Right atrium auricular region (tissue), 2 donors: ENCODE data around the gene DLG2. TPM values are rescaled to one million over a fixed set of nuclear protein-coding genes. Genes with fewer than 3 reads are reported as not detected.

Source experiments
- DNase-seq: peaks from one replicate; pipeline ENCODE4 v3.0.0-alpha.2; 2019; ENCODE audit warnings: low spot score
- H3K27ac ChIP-seq, 2 donors: fragments of 200-600 bp; sonication (generic); 1 replicate in 1 of 2; 2 replicates in 1 of 2; pipeline ENCODE4 v1.5.1; 2016 to 2019
- H3K27me3 ChIP-seq, 2 donors: fragments of 200-600 bp; sonication (generic); one replicate each; pipeline versions ENCODE4 v1.5.1 to v1.6.0; 2017 to 2019
- H3K36me3 ChIP-seq: fragments of 200-600 bp; sonication (generic); one replicate; pipeline ENCODE4 v1.5.1; 2016
- H3K4me1 ChIP-seq, 2 donors: fragments of 200-600 bp; sonication (generic); one replicate each; pipeline versions ENCODE4 v1.5.1 to v1.6.0; 2017 to 2019
- H3K4me3 ChIP-seq, 2 donors: fragments of 200-600 bp; sonication (generic); 1 replicate in 1 of 2; 2 replicates in 1 of 2; pipeline ENCODE4 v1.5.1; 2017 to 2019; ENCODE audit warnings: mild to moderate bottlenecking in 1 of 2, moderate library complexity in 1 of 2
- H3K9me3 ChIP-seq, 2 donors: fragments of 200-600 bp; sonication (generic); one replicate each; pipeline ENCODE4 v1.5.1; 2019
- CTCF ChIP-seq, 2 donors: fragments of 200-600 bp; sonication (generic); IDR thresholded peaks; one replicate each; pipeline ENCODE4 v1.5.1; 2019; ENCODE audit warnings: antibody characterized with exemption in 2 of 2
- total RNA-seq, 2 donors: library from RNA; depleted of rRNA; stranded (reverse); fragments of >200 nt; gene quantifications; one replicate each; pipeline ENCODE4 v1.1.0, GENCODE V29; 2016

DLG2 gene
- total RNA-seq, 2 donors from 2014 or later: 6.6 to 6.7 TPM

DNA sequence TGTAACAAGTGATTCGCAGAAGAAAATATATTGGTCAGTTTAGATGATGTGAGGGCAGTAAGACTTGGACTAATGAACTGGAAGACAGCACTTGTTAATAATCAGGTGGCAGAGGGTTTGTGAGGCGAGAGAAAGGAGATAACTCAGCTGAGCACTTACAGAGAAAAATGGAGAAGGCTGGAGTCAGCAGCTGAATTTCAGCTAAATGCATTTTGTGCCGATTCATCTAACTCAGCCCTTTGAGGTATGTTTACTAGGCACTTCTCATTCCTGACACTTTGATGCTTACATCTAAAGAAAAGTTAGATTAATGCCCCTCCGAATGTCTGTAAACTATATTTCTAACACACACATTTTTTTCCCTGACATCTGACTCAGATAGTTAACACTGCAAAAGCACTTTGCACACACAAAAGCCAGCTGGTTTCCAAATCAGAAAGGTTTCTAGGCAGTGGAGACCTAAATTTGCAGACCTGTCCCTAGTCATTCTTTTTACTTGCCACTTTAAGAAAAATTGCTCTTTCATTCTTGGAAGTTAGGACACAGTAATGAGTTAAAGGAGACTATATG, 1481.4 kb downstream of the DLG2 start:
- H3K4me3 ChIP-seq: no peak overlapping the region
- no peak overlapping the region for H3K27ac ChIP-seq
- H3K27me3 ChIP-seq: no peaks in the 10 kb centered on the region
- TF ChIP-seq CTCF (IDR thresholded peaks at IDR 0.05): no peak
- no peaks in the 10 kb centered on the region for H3K36me3 ChIP-seq
- no peaks in the 10 kb centered on the region for H3K4me1 ChIP-seq
- no peaks in the 10 kb centered on the region for H3K9me3 ChIP-seq
- DNase-seq: no peak

DNA sequence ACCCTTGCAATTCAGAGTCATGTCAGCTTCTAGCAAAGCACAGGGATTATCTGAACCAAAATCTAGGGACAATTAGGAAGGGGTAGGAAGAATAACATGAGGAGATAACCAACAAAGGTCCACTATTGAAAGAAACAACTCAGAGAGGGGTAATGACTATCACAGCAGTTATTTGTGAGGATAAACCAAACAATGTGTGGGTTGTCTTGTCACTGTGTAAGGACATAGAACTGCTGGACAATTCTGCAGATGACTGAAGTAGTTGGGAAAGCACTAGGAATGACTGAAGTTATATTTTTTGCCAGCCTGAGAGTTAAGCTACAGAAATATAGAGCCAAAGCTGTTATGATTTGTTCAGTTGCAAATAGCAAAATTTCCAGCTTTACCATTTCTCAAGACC, 1482.6 kb downstream of the DLG2 start:
- no peak overlapping the region for H3K4me3 ChIP-seq
- DNase-seq: no peak
- no peaks in the 10 kb centered on the region for H3K4me1 ChIP-seq
- H3K27ac ChIP-seq: no peak overlapping the region
- no peaks in the 10 kb centered on the region for H3K27me3 ChIP-seq
- H3K36me3 ChIP-seq: no peaks in the 10 kb centered on the region
- H3K9me3 ChIP-seq: no peaks in the 10 kb centered on the region
- TF ChIP-seq CTCF (IDR thresholded peaks at IDR 0.05): no peak

DNA sequence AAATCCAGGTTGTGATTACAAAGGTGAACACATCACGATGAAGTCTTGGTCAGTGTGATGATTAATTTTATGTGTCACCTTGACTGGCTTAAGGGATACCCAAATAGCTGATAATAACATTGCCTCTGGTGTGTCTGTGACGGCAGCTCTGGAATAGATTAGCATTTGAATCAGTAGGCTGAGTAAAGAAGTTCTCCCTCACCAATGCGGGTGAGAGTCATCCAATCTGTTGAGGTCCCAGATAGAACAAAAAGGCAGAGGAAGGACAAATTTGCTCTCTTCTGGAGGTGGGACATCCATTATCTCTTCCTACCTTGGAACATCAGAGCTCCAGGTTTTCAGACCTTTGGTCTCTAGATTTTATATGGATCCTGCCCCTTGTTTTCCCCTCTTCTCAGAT, 1484.7 kb downstream of the DLG2 start:
- H3K36me3 ChIP-seq: no peaks in the 10 kb centered on the region
- H3K27ac ChIP-seq: no peak overlapping the region
- no peaks in the 10 kb centered on the region for H3K4me1 ChIP-seq
- no peak for TF ChIP-seq CTCF (IDR thresholded peaks at IDR 0.05)
- no peaks in the 10 kb centered on the region for H3K9me3 ChIP-seq
- no peaks in the 10 kb centered on the region for H3K27me3 ChIP-seq
- H3K4me3 ChIP-seq: no peak overlapping the region
- DNase-seq: no peak

- TF ChIP-seq CTCF (IDR thresholded peaks at IDR 0.05): no peak
- no peaks in the 10 kb centered on the region for H3K4me1 ChIP-seq
- no peaks in the 10 kb centered on the region for H3K9me3 ChIP-seq
- DNase-seq: no peak
- no peaks in the 10 kb centered on the region for H3K36me3 ChIP-seq
- H3K4me3 ChIP-seq: no peak overlapping the region
- H3K27ac ChIP-seq: no peak overlapping the region
- no peaks in the 10 kb centered on the region for H3K27me3 ChIP-seq
These were observed 1486.6 kb downstream of the DLG2 start for GRCh38 chr11:84140386-84141169.

DNA sequence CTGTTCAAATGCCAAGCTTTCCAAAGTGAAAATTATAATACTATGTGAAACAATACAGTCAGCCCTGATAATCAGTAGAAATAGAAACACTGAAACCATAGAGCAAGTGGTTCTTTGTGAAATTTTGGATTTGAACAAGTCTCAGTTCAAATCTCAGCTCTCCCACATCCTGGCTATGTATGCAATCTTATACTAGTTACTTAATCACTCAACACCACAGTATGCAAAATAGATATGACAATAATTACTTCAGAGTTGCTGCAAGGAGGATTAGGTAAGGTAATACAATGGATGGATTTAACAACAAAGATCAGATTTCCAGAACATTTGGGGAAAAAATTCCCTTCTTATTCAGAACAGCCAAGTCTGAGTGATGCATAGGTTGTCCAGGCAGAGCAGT, 1489.2 kb downstream of the DLG2 start:
- no peaks in the 10 kb centered on the region for H3K27me3 ChIP-seq
- H3K4me3 ChIP-seq: no peak overlapping the region
- no peak overlapping the region for H3K27ac ChIP-seq
- no peak for TF ChIP-seq CTCF (IDR thresholded peaks at IDR 0.05)
- H3K4me1 ChIP-seq: no peaks in the 10 kb centered on the region
- no peaks in the 10 kb centered on the region for H3K36me3 ChIP-seq
- no peaks in the 10 kb centered on the region for H3K9me3 ChIP-seq
- DNase-seq: no peak
